SK-N-MC (cell line): ENCODE measurements around the gene P2RY14.

Experiments
- EZH2 ChIP-seq: fragments of 200-600 bp; sonication (generic); IDR thresholded peaks from one replicate; pipeline ENCODE4 v1.6.1; 2017; ENCODE audit warnings: antibody characterized with exemption
- POLR2AphosphoS5 ChIP-seq: IDR thresholded peaks from 2 replicates; pipeline ENCODE4 v1.6.1; 2012; ENCODE audit warnings: mild to moderate bottlenecking, low read depth, low read length, borderline replicate concordance

DNA sequence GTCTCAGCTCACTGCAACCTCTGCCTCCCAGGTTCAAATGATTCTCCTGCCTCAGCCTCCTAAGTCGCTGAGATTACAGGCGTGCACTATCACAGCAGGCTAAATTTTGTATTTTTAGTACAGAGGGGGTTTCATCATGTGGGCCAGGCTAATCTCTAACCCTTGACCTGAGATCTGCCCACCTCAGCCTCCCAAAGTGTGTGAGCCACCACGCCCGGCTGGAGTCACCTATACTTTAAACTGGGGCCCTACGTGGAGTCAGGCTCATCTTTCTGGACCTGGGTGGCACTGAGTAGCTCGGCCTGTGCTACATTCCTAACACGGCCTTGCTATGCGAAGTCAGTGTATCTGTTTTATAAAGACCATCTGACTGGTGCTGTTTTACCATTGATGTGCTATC is 81.1 kb downstream of the P2RY14 start:
- no peak for TF ChIP-seq POLR2AphosphoS5
- TF ChIP-seq EZH2, result no peak
